GM19043 (cell line): Measurements from ENCODE around the gene ROCK2.

Experiments used
- ATAC-seq: cut with Tn5 transposase; IDR thresholded peaks from one replicate; pipeline ENCODE4 v1.9.1; 2021; ENCODE audit warnings: low read depth; ENCODE audit not compliant: unreplicated experiment

The ROCK2 gene

DNA sequence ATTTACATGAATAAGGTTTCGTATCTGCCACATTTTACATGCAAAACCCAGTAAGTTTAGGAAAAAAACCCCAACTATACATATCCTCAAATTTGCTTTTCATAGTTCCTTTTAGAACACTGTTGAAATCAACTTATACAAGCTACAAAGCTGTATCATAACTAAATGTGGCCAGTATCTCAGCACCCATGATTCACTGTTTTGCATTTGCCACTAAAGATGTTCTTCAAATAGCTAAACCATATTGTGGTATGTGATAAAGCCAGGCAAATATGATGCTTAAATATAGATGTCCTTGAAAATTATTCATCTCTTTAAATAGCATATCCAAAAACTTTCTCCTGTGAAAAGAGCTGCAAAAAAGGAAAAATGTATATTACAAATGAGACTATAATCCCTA is 29.9 kb downstream of the ROCK2 start:
- no peak for ATAC-seq

DNA sequence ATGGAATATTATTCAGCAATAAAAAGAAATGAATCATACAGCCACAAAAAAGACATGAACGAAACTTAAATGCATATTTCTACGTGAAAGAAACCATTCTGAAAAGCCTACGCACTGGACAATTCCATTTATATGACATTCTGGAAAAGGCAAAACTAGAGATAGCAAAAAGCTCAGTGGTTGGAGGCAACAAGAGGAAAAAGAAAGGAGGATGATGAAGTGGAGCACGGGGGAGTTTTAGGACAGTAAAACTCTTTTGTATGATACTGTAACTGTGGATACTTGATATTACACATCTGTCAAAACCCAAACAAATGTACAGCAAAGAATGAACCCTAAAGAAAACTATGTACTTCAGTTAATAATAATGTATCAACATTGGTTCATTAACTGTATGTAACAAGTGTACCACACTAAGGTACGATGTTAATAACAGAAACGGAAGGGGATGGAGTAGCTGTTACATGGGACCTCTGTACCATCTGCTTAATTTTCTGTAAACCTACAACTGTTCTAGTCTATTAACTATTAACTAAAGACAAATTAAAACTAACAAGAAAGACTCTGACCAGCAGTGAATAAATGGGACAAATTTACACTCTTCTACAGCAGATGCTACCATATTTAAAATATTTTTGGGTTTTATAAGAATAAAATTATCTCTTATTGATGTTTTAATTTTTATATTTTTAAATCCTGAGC is 31.5 kb downstream of the ROCK2 start:
- ATAC-seq = no peak

DNA sequence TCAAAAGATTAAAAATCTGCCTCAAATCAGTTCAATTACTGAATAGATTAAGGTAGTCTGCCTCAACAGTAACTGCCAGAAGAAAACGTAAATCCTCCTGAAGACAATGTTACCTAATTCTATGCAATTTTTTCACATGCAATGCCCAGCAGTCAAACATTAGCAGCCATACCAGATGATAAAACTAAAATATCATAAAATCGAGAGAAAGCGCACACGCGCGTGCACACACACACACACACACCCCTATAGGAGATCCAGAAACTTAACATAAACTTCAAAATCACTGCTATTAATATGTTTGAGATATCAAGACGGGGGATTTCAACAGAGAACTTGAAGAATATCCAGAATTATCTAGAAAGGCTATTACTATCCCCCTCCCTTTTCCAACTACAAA is 32.9 kb downstream of the ROCK2 start:
- ATAC-seq = no peak

DNA sequence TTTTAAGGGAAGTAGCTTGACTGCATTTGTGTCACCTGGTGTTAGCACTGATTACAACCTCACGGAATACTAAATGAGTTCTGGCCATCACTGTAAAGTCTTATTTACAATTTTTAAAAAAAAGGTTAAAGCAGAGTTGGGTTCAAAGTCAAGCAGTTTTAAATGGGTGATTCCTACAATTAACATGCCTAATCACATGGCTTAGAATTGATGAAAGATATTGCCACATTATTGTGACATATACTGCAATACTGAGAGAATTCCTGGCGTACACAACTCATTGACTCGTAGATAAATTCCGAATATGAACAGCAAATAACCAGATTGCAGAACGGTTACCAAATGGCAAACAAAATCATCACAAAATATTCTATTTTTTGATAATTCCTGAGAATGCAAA is 34.2 kb downstream of the ROCK2 start:
- no peak for ATAC-seq

DNA sequence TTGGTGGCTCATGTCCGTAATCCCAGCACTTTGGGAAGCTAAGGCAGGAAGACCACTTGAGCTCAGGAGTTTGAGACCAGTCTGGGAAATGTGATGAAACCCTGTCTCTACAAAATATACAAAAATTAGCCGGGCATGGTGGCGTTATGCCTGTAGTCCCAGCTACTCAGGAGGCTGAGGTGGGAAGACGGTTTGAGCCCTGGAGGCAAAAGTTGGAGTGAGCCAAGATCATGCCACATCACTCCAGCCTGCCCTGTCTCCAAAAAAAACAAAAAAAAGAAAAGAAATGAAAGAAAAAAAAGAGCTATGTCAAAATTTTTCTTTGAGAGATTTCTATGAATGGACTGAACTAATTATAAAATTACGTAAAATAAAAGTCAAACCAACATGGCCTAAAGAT is 34.7 kb downstream of the ROCK2 start:
- no peak for ATAC-seq

DNA sequence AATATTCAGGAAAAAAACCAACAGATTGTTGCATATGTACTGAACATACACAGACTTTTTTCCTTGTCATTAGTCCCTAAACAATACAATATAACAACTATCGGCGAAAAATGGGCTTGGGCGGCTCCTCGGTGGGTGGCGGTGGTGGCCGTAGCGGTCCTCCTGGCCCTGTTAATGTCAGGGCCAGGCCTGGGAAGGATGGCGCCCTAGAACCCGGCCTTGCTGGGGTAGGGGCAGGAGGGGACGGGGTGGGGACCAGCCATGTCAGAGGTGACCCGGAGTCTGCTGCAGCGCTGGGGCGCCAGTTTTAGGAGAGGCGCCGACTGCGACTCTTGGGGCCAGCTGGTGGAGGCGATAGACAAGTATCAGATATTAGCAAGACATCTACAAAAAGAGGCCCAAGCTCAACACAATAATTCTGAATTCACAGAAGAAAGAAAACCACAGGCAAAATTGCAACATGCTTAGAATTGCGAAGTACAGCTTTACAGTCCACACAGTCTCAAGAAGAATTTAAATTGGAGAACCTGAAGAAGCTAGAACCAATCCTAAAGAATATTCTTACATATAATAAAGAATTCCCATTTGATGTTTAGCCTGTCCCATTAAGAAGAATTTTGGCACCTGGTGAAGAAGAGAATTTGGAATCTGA is 36.5 kb downstream of the ROCK2 start:
- ATAC-seq = no peak

DNA sequence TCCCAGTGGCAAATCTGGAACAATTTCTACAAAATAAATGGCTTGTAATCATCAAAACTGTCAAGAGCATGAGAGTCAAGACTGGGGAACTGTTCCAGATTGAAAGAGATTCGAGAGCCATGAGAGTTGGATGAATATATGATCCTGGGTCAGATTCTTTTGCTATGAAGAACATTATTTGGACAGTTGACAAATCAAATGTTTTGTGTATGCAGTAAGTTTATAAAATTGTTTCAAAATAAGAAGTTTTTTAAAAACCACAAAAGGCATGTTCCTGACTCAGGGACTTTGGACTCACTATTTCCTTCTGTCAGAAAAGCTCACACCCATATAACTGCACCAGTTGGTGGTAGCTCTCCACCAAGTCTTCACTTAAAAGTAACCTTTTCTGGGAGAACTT is 38.5 kb downstream of the ROCK2 start:
- no peak for ATAC-seq

DNA sequence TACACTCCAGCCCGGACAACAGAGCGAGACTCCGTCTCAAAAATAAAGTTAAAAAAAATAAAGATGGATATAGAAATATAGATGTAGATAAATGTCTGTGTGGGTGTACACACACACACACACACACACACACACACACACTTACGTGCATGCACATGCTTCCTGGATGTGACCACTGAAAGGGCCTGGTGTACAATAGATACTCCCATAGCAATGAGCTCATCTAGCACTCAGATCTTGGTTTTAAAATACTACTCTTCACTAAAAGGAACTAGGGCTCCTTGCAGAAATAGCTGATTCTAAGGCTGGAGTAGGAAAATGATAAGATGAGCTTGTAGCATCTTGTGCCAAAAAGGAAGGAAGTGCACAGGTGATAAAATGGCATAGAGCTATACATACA is 39.1 kb downstream of the ROCK2 start:
- ATAC-seq = no peak

DNA sequence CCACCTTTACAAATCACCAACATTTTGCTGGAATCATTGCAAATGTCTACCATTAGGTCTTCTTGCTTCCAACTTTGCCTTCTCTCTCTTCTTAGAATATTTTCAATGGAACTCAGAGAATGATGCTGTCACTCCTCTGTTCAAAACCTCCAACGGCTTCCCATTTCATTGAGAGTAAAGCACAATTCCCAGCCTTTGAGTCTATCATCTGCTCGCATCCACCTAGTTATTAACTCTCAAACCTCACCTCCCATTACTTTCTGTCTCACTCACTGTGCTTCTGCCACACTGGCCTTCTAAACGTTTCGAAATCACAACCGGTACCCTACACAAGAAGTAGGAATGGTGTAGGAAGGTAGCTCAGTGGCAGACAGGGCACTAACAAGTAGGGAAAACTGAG is 40.0 kb downstream of the ROCK2 start:
- no peak for ATAC-seq

DNA sequence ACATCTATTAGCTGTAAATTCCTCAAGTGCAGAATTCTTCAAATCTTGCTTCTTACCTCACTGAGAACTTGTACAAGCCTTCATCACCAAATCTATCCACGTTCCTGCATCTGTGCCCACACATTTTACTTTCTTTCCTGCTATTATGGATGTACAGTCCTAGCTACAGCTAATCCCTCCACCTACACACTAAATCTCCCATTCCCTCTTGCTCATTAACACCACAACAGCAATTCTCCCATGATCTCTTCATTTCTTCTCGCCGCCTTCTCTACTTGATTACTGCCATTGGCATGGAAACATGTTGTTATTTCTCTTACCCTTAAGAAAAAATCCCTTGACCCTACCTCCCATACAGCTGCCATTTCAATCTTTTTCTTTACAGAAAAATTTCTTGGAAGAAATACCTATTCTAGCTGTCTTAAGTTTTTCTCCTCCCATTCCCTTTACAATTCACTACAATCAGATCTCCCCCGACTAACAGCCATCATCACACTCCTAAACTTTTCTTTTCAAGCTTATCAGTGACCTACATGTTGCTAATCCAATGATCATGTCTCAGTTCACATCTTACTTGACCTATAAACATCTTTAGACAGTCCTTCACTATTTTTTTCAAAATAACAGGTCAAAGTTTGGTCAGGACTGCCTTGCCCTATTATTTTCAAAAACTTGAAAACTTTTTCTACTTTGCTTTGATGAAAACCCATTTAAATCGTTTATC is 41.0 kb downstream of the ROCK2 start:
- ATAC-seq = no peak

DNA sequence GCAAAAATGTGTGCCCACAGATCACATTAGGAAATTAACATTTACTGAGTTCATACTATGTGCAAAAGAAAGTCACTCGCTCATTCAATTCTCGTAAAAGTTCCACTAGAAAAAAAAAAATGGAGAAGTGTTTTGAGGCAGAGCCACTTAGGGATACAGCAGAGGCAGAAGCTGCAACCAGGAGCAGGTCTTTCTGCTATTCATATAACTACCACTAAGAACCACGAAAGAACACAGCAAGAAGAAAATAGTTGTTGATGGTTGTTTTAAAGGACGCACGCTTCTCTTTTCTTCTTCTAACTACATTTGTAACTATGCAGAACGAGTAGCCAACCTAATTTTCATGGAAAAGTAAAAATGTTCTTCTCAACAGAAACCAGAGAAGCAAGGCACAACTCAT is 45.0 kb downstream of the ROCK2 start:
- ATAC-seq = no peak

DNA sequence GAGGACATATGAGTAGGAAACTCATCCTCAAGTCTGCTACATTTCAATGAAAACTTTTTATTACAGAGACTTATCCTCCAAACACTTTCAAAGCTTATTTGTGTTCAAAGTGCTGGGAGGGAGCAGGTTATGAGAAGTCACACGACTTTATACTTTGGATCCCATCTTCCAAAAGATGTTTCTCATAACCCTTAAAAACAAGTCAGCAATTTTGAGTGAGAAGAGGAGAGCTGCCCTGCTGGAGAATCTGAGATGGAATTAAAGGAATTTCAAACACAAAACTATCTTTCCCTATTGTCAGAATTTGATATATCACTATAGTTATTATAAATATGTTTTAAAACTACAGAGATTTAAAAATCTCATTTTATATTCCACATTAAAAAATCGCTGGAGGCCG is 45.8 kb downstream of the ROCK2 start:
- no peak for ATAC-seq

DNA sequence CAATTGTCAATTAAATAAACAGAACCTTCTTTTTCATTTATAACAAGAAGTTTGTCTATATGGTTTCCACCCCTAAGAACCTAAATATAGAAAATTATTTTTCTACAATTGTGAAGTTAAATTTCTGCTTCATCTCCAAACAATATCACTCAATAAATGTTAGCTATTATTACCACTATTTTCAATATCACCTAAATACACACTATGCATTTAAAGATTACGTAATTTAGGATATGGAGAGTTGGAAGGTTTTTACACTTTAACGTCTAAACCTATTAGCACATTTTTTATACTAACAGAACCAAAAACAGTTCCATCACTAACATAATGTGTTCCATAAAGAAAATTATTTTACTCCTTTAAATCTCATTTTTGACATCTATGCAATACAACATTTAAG is 48.0 kb downstream of the ROCK2 start:
- ATAC-seq = no peak

DNA sequence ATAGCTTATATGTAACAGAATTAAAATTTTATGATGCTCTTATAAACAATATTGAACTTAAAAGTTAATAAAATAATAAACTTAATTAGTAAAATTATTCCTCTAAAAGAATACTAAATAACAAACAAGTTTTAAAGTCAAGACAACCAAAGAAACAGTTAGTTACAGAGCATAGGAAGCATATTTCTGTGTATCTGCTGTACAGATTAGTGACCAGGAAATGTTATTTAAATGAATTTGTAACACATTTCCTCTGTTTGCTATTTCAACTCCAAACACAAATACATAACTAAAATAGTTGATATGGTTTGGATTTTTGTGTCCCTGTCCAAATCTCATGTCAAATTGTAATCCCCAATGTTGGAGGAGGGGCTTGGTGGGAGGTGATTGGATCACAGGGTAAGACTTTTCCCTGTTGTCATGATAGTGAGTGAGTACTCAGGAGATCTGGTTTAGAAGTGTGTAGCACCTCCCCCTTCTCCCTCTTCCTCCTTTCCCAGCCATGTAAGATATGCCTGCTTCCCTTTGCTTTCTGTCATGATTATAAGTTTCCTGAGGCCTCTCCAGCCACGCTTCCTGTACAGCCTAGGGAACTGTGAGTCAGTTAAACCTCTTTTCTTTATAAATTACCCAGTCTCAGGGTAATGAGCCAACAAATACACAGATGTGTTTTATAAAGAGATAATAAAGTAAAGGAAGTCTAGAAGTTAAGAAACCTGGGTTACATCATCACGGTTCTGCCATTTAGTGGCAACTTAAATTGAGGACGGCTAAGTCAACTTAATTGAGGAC is 51.8 kb downstream of the ROCK2 start:
- no peak for ATAC-seq

DNA sequence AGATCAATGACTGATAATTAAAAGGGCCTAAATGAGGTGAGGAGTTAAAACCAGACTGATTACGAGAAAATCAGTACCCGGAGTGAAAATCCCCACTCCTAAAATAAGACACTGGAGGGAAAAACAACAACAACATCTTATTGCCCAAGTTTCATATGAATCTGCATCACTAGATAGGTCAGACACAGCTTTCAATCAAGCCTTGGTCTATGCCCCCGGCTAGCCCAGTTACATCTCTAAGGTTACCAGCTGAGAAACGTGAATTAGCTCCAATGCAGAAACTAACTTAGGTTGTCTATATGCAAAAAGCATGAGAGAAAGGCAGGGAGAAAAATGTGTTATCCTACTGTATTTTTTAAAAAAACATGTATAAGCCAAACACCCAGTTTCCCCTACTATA is 53.7 kb downstream of the ROCK2 start:
- ATAC-seq = no peak

DNA sequence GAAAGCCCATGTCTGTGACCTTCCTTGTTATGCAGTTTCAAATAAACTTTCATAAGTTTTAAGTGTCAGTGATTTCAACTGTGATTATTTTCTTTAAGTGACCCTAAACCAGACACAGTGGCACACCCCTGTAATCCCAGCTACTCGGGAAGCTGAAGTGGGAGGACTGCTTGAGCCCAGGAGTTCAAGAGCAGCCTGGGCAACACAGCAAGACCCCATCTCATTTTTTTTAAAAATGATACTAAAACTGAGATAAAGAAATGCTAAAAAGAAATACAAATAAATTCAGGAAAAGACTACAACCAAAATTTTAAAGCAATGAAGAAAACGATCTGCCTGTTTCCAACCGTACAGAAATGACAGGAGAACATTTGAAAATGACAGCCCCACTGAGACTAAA is 54.2 kb downstream of the ROCK2 start:
- no peak for ATAC-seq

DNA sequence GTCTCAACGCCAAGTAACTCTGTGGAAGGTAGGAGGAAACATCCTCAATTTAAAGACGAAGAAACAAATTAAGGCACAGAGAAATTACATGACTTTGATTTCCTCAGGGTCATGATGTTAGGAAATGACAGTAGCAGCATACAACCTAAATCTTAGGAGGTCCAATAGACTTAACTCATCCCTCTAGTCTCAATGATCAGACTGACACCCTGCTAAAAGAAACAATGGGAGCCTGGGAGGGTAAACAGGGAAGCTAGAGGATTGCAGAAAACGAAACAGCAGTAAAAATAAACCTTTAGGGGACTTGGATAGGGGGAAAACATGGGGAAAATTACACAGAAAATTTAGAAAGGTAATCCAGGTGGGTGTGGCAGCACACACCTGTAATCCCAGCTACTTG is 56.0 kb downstream of the ROCK2 start:
- ATAC-seq = no peak

DNA sequence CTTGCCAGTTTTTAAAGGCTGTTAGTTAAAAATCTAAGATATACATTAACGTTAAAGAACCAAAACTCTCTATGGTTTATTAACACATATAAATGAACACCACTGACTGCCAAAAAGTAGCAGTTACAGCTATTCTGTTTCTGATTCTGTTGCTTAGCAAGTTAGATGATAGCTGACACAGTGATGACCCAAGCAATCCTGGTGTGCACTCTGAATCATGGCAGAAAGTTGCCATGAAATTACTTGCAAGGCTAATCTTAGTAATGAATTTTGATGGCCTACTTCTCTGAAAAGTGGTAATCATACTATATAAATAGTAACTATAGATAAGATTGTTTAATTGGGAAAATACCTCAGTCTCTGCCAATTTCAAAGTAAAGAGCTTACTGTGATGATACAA is 57.7 kb downstream of the ROCK2 start:
- ATAC-seq = no peak

DNA sequence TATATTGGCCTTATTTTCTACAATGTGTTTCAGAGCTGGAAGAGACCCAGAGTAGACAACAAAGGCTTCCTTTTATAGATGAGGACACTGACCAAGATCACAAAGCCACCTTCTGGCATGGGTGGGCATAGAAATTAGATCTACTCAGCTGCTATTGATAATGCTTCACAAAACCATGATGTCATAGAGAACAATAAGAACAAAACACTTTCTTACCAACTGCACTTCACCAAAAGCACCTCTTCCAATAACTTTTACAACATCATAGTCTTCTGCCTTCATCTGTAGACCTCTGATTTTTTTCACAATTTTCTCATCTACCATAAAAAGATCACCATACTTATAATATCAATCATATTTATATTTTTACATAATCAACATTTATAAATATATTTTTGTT is 58.1 kb downstream of the ROCK2 start:
- no peak for ATAC-seq

DNA sequence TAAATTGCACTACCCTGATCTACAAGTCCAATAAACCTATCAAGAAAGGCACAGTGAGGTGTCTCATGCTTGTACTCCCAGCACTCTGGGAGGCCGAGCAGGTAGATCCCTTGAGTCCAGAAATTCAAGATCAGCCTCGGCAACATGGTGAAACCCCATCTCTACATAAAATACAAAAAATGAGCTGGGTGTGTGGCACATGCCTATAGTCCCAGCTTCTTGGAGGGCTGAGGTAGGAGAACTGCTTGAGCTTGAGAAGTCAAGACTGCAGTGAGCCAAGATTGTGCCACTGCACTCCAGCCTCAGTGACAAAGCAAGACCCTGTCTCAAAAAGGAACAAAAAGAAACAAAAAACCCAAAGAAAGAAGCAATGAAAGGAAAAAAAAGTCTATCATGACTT is 58.9 kb downstream of the ROCK2 start:
- no peak for ATAC-seq

DNA sequence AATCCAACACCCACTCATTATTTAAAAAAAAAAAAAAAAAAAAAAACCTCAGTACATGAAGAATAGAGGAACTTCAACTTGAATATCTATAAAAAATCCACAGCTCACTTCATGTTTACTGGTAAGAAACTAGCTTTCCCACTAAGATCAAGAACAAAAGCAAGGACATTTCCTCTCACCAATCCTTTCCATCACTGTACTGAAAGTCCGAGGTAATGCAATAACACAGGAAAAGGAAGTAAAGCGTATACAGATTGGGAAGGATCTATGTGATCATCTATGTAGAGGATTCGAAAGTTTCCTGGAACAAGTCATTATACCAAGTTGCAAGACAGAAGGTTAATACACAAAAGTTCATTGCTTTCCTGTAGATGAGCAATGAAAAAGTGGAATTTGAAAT is 63.2 kb downstream of the ROCK2 start:
- ATAC-seq = no peak
